Superior temporal gyrus (tissue), 1 donor: ENCODE results near the gene MISP.

Experiments used
- DNase-seq: peaks from one replicate; pipeline ENCODE4 v3.0.0-alpha.2; 2016; ENCODE audit errors: extremely low spot score

MISP gene

GRCh38 chr19:746208-746819, 4.6 kb upstream of the MISP start:
- DNase-seq, result no peak

DNA sequence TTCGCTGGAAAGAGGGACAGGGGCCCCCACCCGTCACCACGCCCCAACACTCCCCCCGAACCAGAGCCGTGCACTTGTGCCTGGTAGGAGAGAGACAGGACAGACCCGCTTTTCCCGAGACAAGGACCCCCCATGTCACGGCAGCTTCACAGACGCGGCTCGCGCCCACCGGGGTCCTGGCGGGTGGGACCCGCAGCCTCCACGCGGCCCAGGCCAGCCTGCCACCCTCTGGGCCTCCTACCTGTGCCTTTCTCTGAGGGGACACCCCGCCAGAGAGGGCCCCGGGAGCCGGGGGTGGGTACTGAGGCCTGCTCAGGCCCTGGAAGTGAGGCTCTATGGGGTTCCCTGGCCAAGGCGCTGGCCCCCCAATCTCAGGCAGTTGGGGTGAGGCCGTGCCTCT, 4.0 kb upstream of the MISP start:
- DNase-seq, result no peak

DNA sequence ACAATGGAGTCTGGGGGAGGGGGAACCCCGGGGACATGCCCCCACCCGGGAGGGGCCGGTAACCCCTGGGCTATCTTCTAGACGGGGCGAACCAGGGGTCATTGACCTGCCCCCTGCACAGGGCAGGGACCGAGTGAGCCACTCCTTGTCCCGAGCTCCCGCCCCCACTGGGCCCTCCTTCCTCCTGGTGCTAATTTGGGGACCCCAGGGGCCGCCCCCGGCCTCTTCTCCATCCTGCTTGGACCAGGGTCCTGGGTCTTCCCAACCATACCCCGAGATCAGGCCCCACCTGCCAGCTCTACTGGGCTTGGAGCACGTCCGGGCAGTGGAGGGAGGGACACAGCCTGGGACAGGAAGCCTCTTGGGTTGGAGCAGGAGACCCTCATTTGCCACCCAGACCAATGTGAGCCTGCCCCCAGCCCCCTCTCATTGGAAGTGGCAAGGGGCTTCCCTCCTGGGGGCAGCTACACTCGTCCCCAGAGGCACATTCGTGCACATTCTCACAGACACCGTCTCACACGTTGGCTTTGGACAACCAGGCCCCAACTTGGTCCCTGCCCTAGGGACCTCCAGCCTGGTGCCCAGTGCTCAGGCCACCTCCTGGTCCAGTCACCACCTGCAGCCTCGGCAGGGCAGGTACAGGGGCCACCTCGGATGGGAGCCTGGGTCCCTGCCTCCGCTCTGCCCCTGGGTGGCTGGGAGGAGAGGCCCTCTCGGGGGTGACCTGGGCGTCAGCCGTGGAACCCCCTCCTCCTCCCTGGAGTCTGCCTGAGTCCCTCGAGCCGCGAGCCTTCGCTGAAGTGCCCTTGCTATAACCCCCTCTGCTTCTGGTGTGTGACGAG, 3.3 kb upstream of the MISP start:
- DNase-seq, result no peak

DNA sequence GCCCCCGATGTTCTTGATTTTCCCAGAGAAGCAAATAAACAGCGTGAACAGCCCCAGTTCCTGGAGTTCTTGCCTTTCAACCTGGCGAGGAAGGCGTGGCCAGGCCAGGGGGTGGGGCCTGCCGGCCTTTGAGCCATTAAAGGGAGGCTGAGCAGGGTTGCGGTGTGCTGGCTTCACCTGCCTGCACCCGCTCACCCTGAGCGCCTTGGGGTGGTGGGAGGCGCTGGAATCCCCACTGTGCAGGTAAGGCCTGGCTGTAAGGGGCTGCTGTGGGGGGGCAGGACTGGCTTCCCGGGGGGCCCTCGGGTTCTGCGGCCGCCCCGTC, 2.7 kb upstream of the MISP start:
- DNase-seq, result no peak

- no peak for DNase-seq
Observed at GRCh38 chr19:749811-750210, 1.1 kb upstream of the MISP start.

GRCh38 chr19:751501-752341, 809 bp downstream of the MISP start:
- DNase-seq, result no peak

DNA sequence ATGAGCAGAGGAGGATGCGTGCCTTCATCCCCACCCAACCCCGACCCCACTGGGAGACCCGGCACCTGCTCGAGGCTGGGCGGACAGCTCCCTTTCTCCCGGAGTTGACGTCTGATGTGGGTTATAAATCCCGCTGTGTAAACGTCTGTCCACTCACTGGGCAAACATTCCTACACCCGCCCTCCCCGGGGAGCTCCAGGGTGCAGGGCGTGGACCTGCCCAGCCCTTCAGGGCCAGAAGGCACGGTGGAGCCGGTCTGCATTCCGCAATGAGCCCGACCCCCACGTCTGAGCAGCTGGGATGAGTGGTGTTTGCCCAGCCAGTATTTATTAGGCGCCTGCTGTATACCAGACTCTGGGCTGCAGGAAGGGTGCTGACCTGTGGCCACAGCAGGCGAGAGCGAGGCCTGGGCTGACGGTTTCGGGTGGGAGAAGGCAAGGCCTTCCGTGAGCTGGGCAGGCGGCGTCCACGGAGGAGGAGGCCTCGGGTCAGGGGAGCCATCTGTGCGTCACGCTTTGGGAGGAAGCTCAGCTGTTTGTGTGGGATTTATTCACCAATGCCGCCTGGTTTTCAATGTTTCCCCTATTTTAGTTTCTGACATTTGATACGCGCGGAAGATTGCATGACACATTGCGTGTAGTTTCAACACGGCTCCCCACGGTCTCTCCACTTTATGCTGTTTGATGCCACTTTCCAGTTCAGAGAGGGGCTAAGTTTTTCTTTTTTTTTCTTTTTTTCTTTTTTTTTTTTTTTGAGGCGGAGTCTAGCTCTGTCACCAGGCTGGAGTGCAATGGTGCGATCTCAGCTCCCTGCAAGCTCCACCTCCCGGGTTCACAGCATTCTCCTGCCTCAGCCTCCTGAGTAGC, 2.0 kb downstream of the MISP start:
- DNase-seq, result no peak

GRCh38 chr19:754530-754929, 3.6 kb downstream of the MISP start:
- DNase-seq, result no peak

DNA sequence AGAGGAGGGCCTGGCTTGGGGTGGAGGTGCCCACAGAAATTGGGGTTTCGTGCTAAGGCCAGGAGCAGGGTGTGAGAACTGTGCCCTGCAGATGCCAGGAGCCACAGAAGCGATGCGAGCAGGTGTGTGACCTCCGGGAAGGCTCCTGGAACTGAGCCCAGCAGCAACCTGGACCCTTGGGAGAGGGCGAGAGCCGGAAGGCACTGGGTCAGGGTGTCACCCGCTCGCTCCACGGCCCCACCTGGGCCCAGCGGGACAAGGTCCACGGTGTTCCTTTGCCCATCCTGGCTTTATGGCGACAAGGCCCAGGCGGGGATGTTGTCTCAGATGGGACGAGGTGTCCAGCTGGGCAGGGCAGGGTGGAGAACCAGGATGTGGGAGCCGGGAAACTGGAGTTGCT, 4.2 kb downstream of the MISP start:
- no peak for DNase-seq

DNA sequence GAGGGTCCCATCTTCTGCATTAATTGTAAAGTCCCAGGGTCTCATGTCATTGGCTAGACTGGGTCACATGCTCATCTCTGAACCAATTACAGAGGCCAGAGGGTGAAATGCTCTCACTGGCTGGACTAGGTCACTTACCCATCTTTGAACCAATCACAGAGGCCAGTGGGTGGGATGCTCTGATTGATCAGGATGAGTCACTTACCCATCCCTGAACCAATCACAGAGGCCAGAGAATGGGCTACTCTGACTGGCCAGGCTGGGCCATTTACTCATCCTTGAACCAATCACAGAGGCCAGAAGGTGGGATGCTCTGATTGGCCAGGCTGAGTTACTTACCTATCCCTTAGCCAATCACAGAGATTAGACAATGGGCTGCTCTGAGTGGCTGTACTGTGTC, 5.3 kb downstream of the MISP start:
- no peak for DNase-seq

DNA sequence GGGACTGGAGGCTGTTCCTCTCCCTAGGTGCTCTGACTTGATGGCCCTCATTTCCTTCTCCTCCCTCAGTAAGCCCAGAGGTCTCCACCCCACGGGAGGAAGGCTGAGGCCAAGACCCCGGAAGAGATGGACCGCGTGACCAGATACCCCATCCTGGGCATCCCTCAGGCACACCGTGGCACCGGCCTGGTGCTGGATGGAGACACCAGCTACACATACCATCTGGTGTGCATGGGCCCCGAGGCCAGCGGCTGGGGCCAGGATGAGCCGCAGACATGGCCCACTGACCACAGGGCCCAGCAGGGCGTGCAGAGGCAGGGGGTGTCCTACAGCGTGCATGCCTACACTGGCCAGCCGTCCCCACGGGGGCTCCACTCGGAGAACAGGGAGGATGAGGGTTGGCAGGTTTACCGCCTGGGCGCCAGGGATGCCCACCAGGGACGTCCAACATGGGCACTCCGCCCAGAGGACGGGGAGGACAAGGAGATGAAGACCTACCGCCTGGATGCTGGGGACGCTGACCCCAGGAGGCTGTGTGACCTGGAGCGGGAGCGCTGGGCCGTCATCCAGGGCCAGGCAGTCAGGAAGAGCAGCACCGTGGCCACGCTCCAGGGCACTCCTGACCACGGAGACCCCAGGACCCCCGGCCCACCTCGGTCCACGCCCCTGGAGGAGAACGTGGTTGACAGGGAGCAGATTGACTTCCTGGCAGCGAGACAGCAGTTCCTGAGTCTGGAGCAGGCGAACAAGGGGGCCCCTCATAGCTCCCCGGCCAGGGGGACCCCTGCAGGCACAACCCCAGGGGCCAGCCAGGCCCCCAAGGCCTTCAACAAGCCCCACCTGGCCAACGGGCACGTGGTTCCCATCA, 6.1 kb downstream of the MISP start:
- DNase-seq, result no peak

GRCh38 chr19:757811-758668, 7.1 kb downstream of the MISP start:
- DNase-seq, result no peak

DNA sequence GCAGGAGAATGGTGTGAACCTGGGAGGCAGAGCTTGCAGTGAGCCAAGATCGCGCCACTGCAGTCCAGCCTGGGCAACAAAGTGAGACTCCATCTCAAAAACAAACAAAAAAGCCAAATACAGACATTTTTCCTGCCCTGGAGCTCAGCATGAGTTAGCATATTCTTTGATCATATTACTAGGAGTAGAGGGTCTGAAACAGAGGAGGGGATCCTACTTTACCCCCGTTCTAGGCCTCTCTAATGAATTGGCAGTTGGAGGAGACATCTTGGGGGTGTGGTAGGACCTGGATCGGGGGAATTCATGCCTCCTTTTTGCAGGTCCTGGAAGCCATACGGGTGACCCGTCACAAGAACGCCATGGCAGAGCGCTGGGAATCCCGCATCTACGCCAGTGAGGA, 12.3 kb downstream of the MISP start:
- DNase-seq, result no peak

DNA sequence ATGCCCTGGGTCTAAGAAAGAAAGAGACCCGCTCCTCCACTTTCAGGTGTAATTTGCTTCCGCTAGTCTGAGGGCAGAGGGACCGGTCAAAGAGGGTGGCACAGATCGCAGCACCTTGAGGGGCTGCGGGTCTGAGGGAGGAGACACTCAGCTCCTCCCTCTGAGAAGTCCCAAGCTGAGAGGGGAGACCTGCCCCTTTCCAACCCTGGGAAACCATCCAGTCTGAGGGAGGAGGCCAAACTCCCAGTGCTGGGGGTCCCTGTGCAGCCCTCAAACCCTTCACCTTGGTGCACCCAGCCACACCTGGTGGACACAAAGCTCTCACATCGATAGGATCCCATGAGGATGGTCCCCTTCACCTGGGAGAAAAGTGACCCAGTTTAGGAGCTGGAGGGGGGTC, 13.0 kb downstream of the MISP start:
- no peak for DNase-seq

GRCh38 chr19:764301-764700, 13.4 kb downstream of the MISP start:
- DNase-seq, result no peak

- DNase-seq, result no peak
Observed at GRCh38 chr19:765179-765738, 14.3 kb downstream of the MISP start.

DNA sequence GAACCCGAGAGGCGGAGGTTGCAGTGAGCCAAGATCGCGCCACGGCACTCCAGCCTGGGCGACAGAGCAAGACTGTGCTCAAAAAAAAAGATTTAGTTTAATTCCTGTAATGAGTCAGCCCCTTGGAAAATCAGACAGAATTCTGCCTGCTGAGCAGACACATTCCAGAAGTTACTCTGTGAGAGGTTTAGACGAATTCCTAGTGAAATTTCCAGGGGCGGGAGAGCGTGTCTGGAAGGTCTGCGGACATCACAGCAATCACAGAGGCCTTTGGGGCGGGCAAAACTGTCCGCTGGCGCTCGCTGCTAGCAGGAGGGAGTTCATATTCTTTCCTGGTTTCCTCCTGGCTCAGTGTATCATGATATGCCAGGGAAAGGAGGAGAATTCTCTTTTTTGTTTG, 17.5 kb downstream of the MISP start:
- DNase-seq, result no peak

DNA sequence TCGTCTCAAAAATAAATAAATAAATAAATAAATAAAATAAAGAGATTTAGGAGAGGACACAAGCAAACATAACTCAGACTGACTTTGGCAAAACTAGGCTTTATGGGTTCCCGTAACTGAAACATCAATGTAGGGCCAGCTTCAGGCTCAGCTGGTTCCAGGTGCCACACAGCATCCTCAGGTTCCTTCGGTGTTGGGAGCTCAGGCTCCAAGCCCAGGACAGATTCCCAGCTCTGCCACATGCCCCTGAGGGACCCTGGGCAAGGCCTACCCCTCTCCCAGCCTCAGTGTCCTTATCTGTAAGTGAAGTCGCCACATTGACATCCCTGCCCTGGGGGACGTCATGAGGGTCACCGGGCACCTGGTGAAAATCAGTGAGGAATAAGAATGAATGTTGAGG, 18.7 kb downstream of the MISP start:
- no peak for DNase-seq

GRCh38 chr19:771332-771785, 20.4 kb downstream of the MISP start:
- DNase-seq, result no peak

GRCh38 chr19:772063-772462, 21.2 kb downstream of the MISP start:
- DNase-seq, result no peak
